Liver (tissue), 9 donors: ENCODE measurements around the gene STRBP. TPM values are rescaled to one million over a fixed set of nuclear protein-coding genes. Genes with fewer than 3 reads are reported as not detected.

Experiments used
- DNase-seq: peaks from one replicate; pipeline ENCODE4 v3.0.0-alpha.2; 2017; ENCODE audit warnings: low spot score
- H3K27ac ChIP-seq, 2 donors: one replicate each; pipeline ENCODE4 v1.7.0; 2013; ENCODE audit warnings: inconsistent platforms in 2 of 2, low read length in 2 of 2, control low read depth in 1 of 2, low read depth in 1 of 2, mild to moderate bottlenecking in 1 of 2
- H3K27me3 ChIP-seq, 4 donors: one replicate each; pipeline versions ENCODE4 v1.6.1 to v1.7.0; 2013; ENCODE audit warnings: low read length in 3 of 4, inconsistent platforms in 1 of 4, mild to moderate bottlenecking in 1 of 4, moderate library complexity in 1 of 4; ENCODE audit not compliant: control insufficient read depth in 4 of 4, insufficient read depth in 4 of 4
- H3K36me3 ChIP-seq, 4 donors: one replicate each; pipeline versions ENCODE4 v1.6.1 to v1.7.0; 2013; ENCODE audit warnings: low read length in 3 of 4, mild to moderate bottlenecking in 3 of 4, low read depth in 1 of 4, moderate library complexity in 1 of 4; ENCODE audit not compliant: control insufficient read depth in 4 of 4, insufficient read depth in 3 of 4
- H3K4me1 ChIP-seq, 4 donors: one replicate each; pipeline versions ENCODE4 v1.6.1 to v1.7.0; 2013; ENCODE audit warnings: low read length in 3 of 4, mild to moderate bottlenecking in 3 of 4, moderate library complexity in 1 of 4; ENCODE audit not compliant: control insufficient read depth in 4 of 4, insufficient read depth in 4 of 4
- H3K4me3 ChIP-seq, 3 donors: one replicate each; pipeline versions ENCODE4 v1.6.1 to v1.7.0; 2013; ENCODE audit warnings: low read length in 3 of 3, control low read depth in 1 of 3, low read depth in 1 of 3, mild to moderate bottlenecking in 1 of 3
- H3K9ac ChIP-seq, 2 donors: one replicate each; pipeline ENCODE4 v1.7.0; 2013; ENCODE audit warnings: low read length in 2 of 2, mild to moderate bottlenecking in 2 of 2, moderate library complexity in 2 of 2, control low read depth in 1 of 2, low read depth in 1 of 2
- H3K9me3 ChIP-seq, 4 donors: one replicate each; pipeline versions ENCODE4 v1.6.1 to v1.7.0; 2013; ENCODE audit warnings: low read length in 3 of 4; ENCODE audit not compliant: control insufficient read depth in 4 of 4
- EGR1 ChIP-seq, 2 donors: IDR thresholded peaks; 2 replicates each; pipeline ENCODE4 v1.6.1; 2016 to 2018; ENCODE audit warnings: antibody characterized with exemption in 2 of 2, low read depth in 2 of 2
- FOXA1 ChIP-seq: IDR thresholded peaks from 2 replicates; pipeline ENCODE4 v1.6.1; 2016; ENCODE audit warnings: antibody characterized with exemption
- GABPA ChIP-seq, 2 donors: IDR thresholded peaks in 1 of 2; conservative IDR thresholded peaks in 1 of 2; 2 replicates each; pipeline ENCODE4 v1.6.1; 2016; ENCODE audit warnings: antibody characterized with exemption in 2 of 2, mild to moderate bottlenecking in 1 of 2, moderate library complexity in 1 of 2
- HNF4A ChIP-seq, 2 donors: conservative IDR thresholded peaks; 2 replicates each; pipeline ENCODE4 v1.6.1; 2016; ENCODE audit warnings: antibody characterized with exemption in 2 of 2, mild to moderate bottlenecking in 2 of 2
- HNF4G ChIP-seq: IDR thresholded peaks from 2 replicates; pipeline ENCODE4 v1.6.1; 2016; ENCODE audit warnings: antibody characterized with exemption
- JUND ChIP-seq, 2 donors: IDR thresholded peaks; 2 replicates each; pipeline ENCODE4 v1.6.1; 2016; ENCODE audit warnings: antibody characterized with exemption in 2 of 2
- MAX ChIP-seq: IDR thresholded peaks from 2 replicates; pipeline ENCODE4 v1.6.1; 2016; ENCODE audit warnings: antibody characterized with exemption
- NR2F2 ChIP-seq: IDR thresholded peaks from 2 replicates; pipeline ENCODE4 v1.6.1; 2016; ENCODE audit warnings: antibody characterized with exemption
- RAD21 ChIP-seq, 2 donors: IDR thresholded peaks; 2 replicates each; pipeline ENCODE4 v1.6.1; 2016; ENCODE audit warnings: antibody characterized with exemption in 2 of 2, mild to moderate bottlenecking in 2 of 2
- REST ChIP-seq: IDR thresholded peaks from 2 replicates; pipeline ENCODE4 v1.6.1; 2016; ENCODE audit warnings: antibody characterized with exemption, mild to moderate bottlenecking
- RXRA ChIP-seq, 2 donors: IDR thresholded peaks; 2 replicates each; pipeline ENCODE4 v1.6.1; 2017 to 2018; ENCODE audit warnings: antibody characterized with exemption in 2 of 2, mild to moderate bottlenecking in 1 of 2
- SP1 ChIP-seq: IDR thresholded peaks from 2 replicates; pipeline ENCODE4 v1.6.1; 2018; ENCODE audit warnings: antibody characterized with exemption, mild to moderate bottlenecking
- TAF1 ChIP-seq: conservative IDR thresholded peaks from 2 replicates; pipeline ENCODE4 v1.6.1; 2016; ENCODE audit warnings: antibody characterized with exemption, mild to moderate bottlenecking
- YY1 ChIP-seq: IDR thresholded peaks from 2 replicates; pipeline ENCODE4 v1.6.1; 2016; ENCODE audit warnings: antibody characterized with exemption, mild to moderate bottlenecking
- WGBS: extraction: QIAGEN DNeasy Blood & Tissue Kit; methylation state at CpG from one replicate; pipeline ENCODE4 v1.1.7; 2013; 5-methylcytosine and 5-hydroxymethylcytosine counted together
- polyA plus RNA-seq, 2 donors: library from polyadenylated mRNA; stranded (reverse) in 1 of 2; unstranded in 1 of 2; fragments of 200-250 nt in 1 of 2; fragments of >200 nt in 1 of 2; fragmentation: Nextera tagmentation in 1 of 2; extraction: Ambion mirVana in 1 of 2; gene quantifications; one replicate each; pipeline versions ENCODE4 v1.2.1 to v1.2.3, GENCODE V29; 2013 to 2015
- total RNA-seq, 2 donors: library from RNA; depleted of rRNA; stranded (reverse); fragments of >200 nt; gene quantifications; one replicate each; pipeline ENCODE4 v1.2.3, GENCODE V29; 2014
- TF ChIP-seq, protein P1 (sequence below): IDR thresholded peaks from 2 replicates; pipeline ENCODE4 v1.6.1; 2016; ENCODE audit warnings: antibody characterized with exemption
- TF ChIP-seq, protein P2 (sequence below): IDR thresholded peaks from 2 replicates; pipeline ENCODE4 v1.6.1; 2016; ENCODE audit warnings: antibody characterized with exemption
- TF ChIP-seq, protein P3 (sequence below): fragments of 150-350 bp; IDR thresholded peaks from 2 replicates; pipeline ENCODE4 v1.5.1; 2017; ENCODE audit warnings: improper control_type of control experiment, low read depth, low read length; ENCODE audit not compliant: missing input control
- donor health status: healthy.
- donor health status: healthy.
- donor health status: healthy.
- donor health status: healthy.
- donor health status: healthy.

Gene STRBP
- total and polyA plus RNA-seq, 4 donors, result 4.3 to 17.2 (median 8.5) TPM

- no peak for TF ChIP-seq REST
- no peak for TF ChIP-seq GABPA (IDR thresholded peaks at IDR 0.05 in 1 of 2, conservative IDR thresholded peaks at IDR 0.05 in 1 of 2)
- TF ChIP-seq RXRA (IDR thresholded peaks at IDR 0.05), result no peak
- TF ChIP-seq TAF1, result no peak
- no peak for TF ChIP-seq YY1
- no peaks in the 10 kb centered on the region for H3K36me3 ChIP-seq
- H3K9me3 ChIP-seq, result no peaks in the 10 kb centered on the region
- no peak overlapping the region for H3K4me3 ChIP-seq
- H3K27me3 ChIP-seq, result no peaks in the 10 kb centered on the region
- no peak for DNase-seq
- H3K9ac ChIP-seq, result no peak overlapping the region
- WGBS, result 83% methylated on average over 4 of the region's 4 CpGs
- H3K4me1 ChIP-seq, result peaks cover 0 to 14% (median 11%) of the 10 kb centered on the region in 4 donors
- H3K27ac ChIP-seq, result no peak overlapping the region
These were observed 44.0 kb upstream of the STRBP start for GRCh38 chr9:123312306-123312877.

DNA sequence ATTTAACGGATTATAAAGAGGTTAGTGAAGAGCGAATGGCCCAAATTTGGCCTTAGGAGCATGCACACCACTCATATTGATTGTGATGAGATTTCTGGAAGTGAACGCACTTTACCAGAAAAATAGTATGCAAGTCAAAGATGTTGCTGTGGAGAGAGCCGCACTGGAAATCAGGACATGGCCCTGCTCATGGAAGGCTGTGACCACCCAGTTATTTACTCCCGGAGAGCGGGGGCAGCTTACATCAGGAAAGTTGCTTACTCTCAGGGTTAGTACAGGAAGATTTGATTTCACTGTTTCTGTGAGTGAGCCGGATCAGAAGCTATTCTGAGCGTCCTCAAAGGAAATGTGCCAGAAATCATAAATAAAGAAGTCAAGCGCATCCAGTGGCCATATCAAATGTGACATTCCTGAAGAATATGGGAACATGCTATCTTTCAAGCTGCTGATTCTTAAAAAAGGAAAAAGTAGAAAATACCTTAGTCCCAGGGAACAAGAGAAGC lies 42.9 kb upstream of the STRBP start:
- Histone ChIP-seq H3K9me3 (no peaks in the 10 kb centered on the region), H3K27ac (peak overlapping the region in 1 of 2 donors; percentile 35), H3K27me3 (no peaks in the 10 kb centered on the region), H3K9ac (peak overlapping the region in 1 of 2 donors; percentile 33), H3K4me3 (no peak overlapping the region), H3K4me1 (peaks cover 0 to 14% (median 10%) of the 10 kb centered on the region in 4 donors), H3K36me3 (no peaks in the 10 kb centered on the region)
- no peak for DNase-seq
- TF ChIP-seq, protein P1, sequence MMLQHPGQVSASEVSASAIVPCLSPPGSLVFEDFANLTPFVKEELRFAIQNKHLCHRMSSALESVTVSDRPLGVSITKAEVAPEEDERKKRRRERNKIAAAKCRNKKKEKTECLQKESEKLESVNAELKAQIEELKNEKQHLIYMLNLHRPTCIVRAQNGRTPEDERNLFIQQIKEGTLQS, result no peak
- TF ChIP-seq, protein P2, sequence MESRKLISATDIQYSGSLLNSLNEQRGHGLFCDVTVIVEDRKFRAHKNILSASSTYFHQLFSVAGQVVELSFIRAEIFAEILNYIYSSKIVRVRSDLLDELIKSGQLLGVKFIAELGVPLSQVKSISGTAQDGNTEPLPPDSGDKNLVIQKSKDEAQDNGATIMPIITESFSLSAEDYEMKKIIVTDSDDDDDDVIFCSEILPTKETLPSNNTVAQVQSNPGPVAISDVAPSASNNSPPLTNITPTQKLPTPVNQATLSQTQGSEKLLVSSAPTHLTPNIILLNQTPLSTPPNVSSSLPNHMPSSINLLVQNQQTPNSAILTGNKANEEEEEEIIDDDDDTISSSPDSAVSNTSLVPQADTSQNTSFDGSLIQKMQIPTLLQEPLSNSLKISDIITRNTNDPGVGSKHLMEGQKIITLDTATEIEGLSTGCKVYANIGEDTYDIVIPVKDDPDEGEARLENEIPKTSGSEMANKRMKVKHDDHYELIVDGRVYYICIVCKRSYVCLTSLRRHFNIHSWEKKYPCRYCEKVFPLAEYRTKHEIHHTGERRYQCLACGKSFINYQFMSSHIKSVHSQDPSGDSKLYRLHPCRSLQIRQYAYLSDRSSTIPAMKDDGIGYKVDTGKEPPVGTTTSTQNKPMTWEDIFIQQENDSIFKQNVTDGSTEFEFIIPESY, result no peak
- TF ChIP-seq SP1 (no peak), RXRA (IDR thresholded peaks at IDR 0.05) (no peak), HNF4G (no peak), TAF1 (no peak), RAD21 (IDR thresholded peaks at IDR 0.05) (no peak), HNF4A (conservative IDR thresholded peaks at IDR 0.05) (no peak), FOXA1 (no peak), NR2F2 (no peak), REST (no peak), YY1 (no peak), EGR1 (IDR thresholded peaks at IDR 0.05; ENCODE audit: low read depth in 2 of 2) (no peak), JUND (IDR thresholded peaks at IDR 0.05) (no peak), MAX (no peak), GABPA (IDR thresholded peaks at IDR 0.05 in 1 of 2, conservative IDR thresholded peaks at IDR 0.05 in 1 of 2) (no peak)
- TF ChIP-seq, protein P3, sequence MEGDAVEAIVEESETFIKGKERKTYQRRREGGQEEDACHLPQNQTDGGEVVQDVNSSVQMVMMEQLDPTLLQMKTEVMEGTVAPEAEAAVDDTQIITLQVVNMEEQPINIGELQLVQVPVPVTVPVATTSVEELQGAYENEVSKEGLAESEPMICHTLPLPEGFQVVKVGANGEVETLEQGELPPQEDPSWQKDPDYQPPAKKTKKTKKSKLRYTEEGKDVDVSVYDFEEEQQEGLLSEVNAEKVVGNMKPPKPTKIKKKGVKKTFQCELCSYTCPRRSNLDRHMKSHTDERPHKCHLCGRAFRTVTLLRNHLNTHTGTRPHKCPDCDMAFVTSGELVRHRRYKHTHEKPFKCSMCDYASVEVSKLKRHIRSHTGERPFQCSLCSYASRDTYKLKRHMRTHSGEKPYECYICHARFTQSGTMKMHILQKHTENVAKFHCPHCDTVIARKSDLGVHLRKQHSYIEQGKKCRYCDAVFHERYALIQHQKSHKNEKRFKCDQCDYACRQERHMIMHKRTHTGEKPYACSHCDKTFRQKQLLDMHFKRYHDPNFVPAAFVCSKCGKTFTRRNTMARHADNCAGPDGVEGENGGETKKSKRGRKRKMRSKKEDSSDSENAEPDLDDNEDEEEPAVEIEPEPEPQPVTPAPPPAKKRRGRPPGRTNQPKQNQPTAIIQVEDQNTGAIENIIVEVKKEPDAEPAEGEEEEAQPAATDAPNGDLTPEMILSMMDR, result no peak
- WGBS, result 43% methylated on average over 9 of the region's 9 CpGs
